ENCODE measurements around the gene CEACAM7.
"Not testable (repeated sequence)": the region's sequence is repeated elsewhere in the genome, so short reads cannot be mapped to it uniquely, and the experiment has no call there.

Gene CEACAM7

GRCh38 chr19:41688687-41689086 lies 617 bp upstream of the CEACAM7 start:
- TF ChIP-seq POLR2AphosphoS5 (IDR thresholded peaks at IDR 0.05; ENCODE audit: low read depth, low read length) (no peak), TAF1 (IDR thresholded peaks at IDR 0.05; ENCODE audit: borderline replicate concordance, low read depth, low read length) (no peak), POLR2A (IDR thresholded peaks at IDR 0.05; ENCODE audit: low read depth, low read length) (no peak)
- FAIRE-seq (no peak), DNase-seq (ENCODE audit: insufficient read length) (no peak)

- no peak for FAIRE-seq
- DNase-seq (ENCODE audit: insufficient read length): no peak
- TF ChIP-seq TAF1 (IDR thresholded peaks at IDR 0.05; ENCODE audit: borderline replicate concordance, low read depth, low read length) (no peak), POLR2AphosphoS5 (IDR thresholded peaks at IDR 0.05; ENCODE audit: low read depth, low read length) (no peak), POLR2A (IDR thresholded peaks at IDR 0.05; ENCODE audit: low read depth, low read length) (no peak)
Measured at GRCh38 chr19:41687419-41687818, 651 bp downstream of the CEACAM7 start.

- no peak for DNase-seq (ENCODE audit: insufficient read length)
- FAIRE-seq: no peak
- no peak for TF ChIP-seq TAF1 (IDR thresholded peaks at IDR 0.05; ENCODE audit: borderline replicate concordance, low read depth, low read length)
- no peak for TF ChIP-seq POLR2AphosphoS5 (IDR thresholded peaks at IDR 0.05; ENCODE audit: low read depth, low read length)
Measured at GRCh38 chr19:41682437-41682836, 5.6 kb downstream of the CEACAM7 start.

GRCh38 chr19:41671486-41671885 lies 16.6 kb downstream of the CEACAM7 start:
- no peak for FAIRE-seq
- DNase-seq (ENCODE audit: insufficient read length): no peak

GRCh38 chr19:41670755-41671154 lies 17.3 kb downstream of the CEACAM7 start:
- TF ChIP-seq TAF1 (IDR thresholded peaks at IDR 0.05; ENCODE audit: borderline replicate concordance, low read depth, low read length) (no peak), POLR2AphosphoS5 (IDR thresholded peaks at IDR 0.05; ENCODE audit: low read depth, low read length) (no peak), POLR2A (IDR thresholded peaks at IDR 0.05; ENCODE audit: low read depth, low read length) (no peak)
- no peak for FAIRE-seq
- no peak for DNase-seq (ENCODE audit: insufficient read length)

More at GRCh38 chr19:41671486-41671885, 16.6 kb downstream of the CEACAM7 start:
- TF ChIP-seq POLR2AphosphoS5 (IDR thresholded peaks at IDR 0.05; ENCODE audit: low read depth, low read length): no peak
- TF ChIP-seq TAF1 (IDR thresholded peaks at IDR 0.05; ENCODE audit: borderline replicate concordance, low read depth, low read length): no peak
- no peak for TF ChIP-seq POLR2A (IDR thresholded peaks at IDR 0.05; ENCODE audit: low read depth, low read length)

- FAIRE-seq (no peak), DNase-seq (ENCODE audit: insufficient read length) (no peak)
- TF ChIP-seq POLR2A (IDR thresholded peaks at IDR 0.05; ENCODE audit: low read depth, low read length) (no peak), POLR2AphosphoS5 (IDR thresholded peaks at IDR 0.05; ENCODE audit: low read depth, low read length) (no peak), TAF1 (IDR thresholded peaks at IDR 0.05; ENCODE audit: borderline replicate concordance, low read depth, low read length) (no peak)
Measured at GRCh38 chr19:41668315-41668714, 19.8 kb downstream of the CEACAM7 start.

- no peak for TF ChIP-seq POLR2AphosphoS5 (IDR thresholded peaks at IDR 0.05; ENCODE audit: low read depth, low read length)
- TF ChIP-seq POLR2A (IDR thresholded peaks at IDR 0.05; ENCODE audit: low read depth, low read length): no peak
- no peak for TF ChIP-seq TAF1 (IDR thresholded peaks at IDR 0.05; ENCODE audit: borderline replicate concordance, low read depth, low read length)
- DNase-seq (ENCODE audit: insufficient read length): no peak
- no peak for FAIRE-seq
Measured at GRCh38 chr19:41666075-41666474, 22.0 kb downstream of the CEACAM7 start.

GRCh38 chr19:41657157-41657556 lies 30.9 kb downstream of the CEACAM7 start:
- DNase-seq (ENCODE audit: insufficient read length): no peak
- no peak for FAIRE-seq

GRCh38 chr19:41656756-41657155 lies 31.3 kb downstream of the CEACAM7 start:
- FAIRE-seq; DNase-seq (ENCODE audit: insufficient read length): not testable (repeated sequence)

More at GRCh38 chr19:41657157-41657556, 30.9 kb downstream of the CEACAM7 start:
- no peak for TF ChIP-seq TAF1 (IDR thresholded peaks at IDR 0.05; ENCODE audit: borderline replicate concordance, low read depth, low read length)
- TF ChIP-seq POLR2AphosphoS5 (IDR thresholded peaks at IDR 0.05; ENCODE audit: low read depth, low read length): no peak
- TF ChIP-seq POLR2A (IDR thresholded peaks at IDR 0.05; ENCODE audit: low read depth, low read length): no peak

GRCh38 chr19:41652250-41652649 lies 35.8 kb downstream of the CEACAM7 start:
- no peak for FAIRE-seq

GRCh38 chr19:41649827-41650226 lies 38.2 kb downstream of the CEACAM7 start:
- DNase-seq (ENCODE audit: insufficient read length) (no peak), FAIRE-seq (no peak)
- TF ChIP-seq POLR2A (IDR thresholded peaks at IDR 0.05; ENCODE audit: low read depth, low read length) (no peak), POLR2AphosphoS5 (IDR thresholded peaks at IDR 0.05; ENCODE audit: low read depth, low read length) (no peak), TAF1 (IDR thresholded peaks at IDR 0.05; ENCODE audit: borderline replicate concordance, low read depth, low read length) (no peak)

More at GRCh38 chr19:41652250-41652649, 35.8 kb downstream of the CEACAM7 start:
- DNase-seq (ENCODE audit: insufficient read length): no peak
- no peak for TF ChIP-seq TAF1 (IDR thresholded peaks at IDR 0.05; ENCODE audit: borderline replicate concordance, low read depth, low read length)
- TF ChIP-seq POLR2AphosphoS5 (IDR thresholded peaks at IDR 0.05; ENCODE audit: low read depth, low read length): no peak
- TF ChIP-seq POLR2A (IDR thresholded peaks at IDR 0.05; ENCODE audit: low read depth, low read length): no peak

- DNase-seq (ENCODE audit: insufficient read length) (no peak), FAIRE-seq (no peak)
- TF ChIP-seq TAF1 (IDR thresholded peaks at IDR 0.05; ENCODE audit: borderline replicate concordance, low read depth, low read length) (no peak), POLR2A (IDR thresholded peaks at IDR 0.05; ENCODE audit: low read depth, low read length) (no peak), POLR2AphosphoS5 (IDR thresholded peaks at IDR 0.05; ENCODE audit: low read depth, low read length) (no peak)
Measured at GRCh38 chr19:41646589-41647204, 41.4 kb downstream of the CEACAM7 start.

All from GM12892 (cell line).